K562 (cell line): ENCODE data around the gene RGR. TPM values are rescaled to one million over a fixed set of nuclear protein-coding genes. Genes with fewer than 3 reads are reported as not detected.
A peak's percentile ranks its signal among the peaks of the same experiment; 100 is the strongest.

Experiments
- C11orf30 ChIP-seq: fragments of 450-650 bp; IDR thresholded peaks from 2 replicates; pipeline ENCODE4 v1.6.1; 2016; ENCODE audit warnings: low read depth, mild to moderate bottlenecking
- CBFB ChIP-seq: sonication (generic); formaldehyde crosslinking; IDR thresholded peaks from 2 replicates; pipeline ENCODE4 v1.4.0; 2020; ENCODE audit warnings: mild to moderate bottlenecking, missing genetic modification reagents
- CCAR2 ChIP-seq: fragments of 200-400 bp; formaldehyde crosslinking; IDR thresholded peaks from 2 replicates; pipeline ENCODE4 v1.6.1; 2017; ENCODE audit warnings: mild to moderate bottlenecking, low read depth, low read length
- CREM ChIP-seq: IDR thresholded peaks from 2 replicates; pipeline ENCODE4 v1.6.1; 2014; ENCODE audit warnings: antibody characterized with exemption, low read depth
- EWSR1 ChIP-seq: fragments of 450-650 bp; IDR thresholded peaks from 2 replicates; pipeline ENCODE4 v1.6.1; 2018; ENCODE audit warnings: borderline replicate concordance, mild to moderate bottlenecking, low read depth, moderate library complexity; ENCODE audit not compliant: partially characterized antibody
- FUS ChIP-seq: fragments of 200-400 bp; formaldehyde crosslinking; optimal IDR thresholded peaks from 2 replicates; pipeline ENCODE3; 2017; ENCODE audit warnings: low read depth, low read length
- GATA2 ChIP-seq: sonication (generic); formaldehyde crosslinking; IDR thresholded peaks from 2 replicates; pipeline ENCODE4 v1.4.0; 2020; ENCODE audit warnings: mild to moderate bottlenecking, missing genetic modification reagents
- GATAD2A ChIP-seq: fragments of 450-650 bp; IDR thresholded peaks from 2 replicates; pipeline ENCODE4 v1.6.1; 2017
- IRF2 ChIP-seq: sonication (generic); formaldehyde crosslinking; IDR thresholded peaks from 2 replicates; pipeline ENCODE4 v1.8.1; 2022; ENCODE audit warnings: mild to moderate bottlenecking, missing genetic modification reagents
- KDM1A ChIP-seq, 2 experiments: fragments of 450-650 bp; IDR thresholded peaks; 2 replicates each; pipeline ENCODE4 v1.6.1; 2016; ENCODE audit warnings: mild to moderate bottlenecking in 2 of 2
- KLF13 ChIP-seq: fragments of 450-650 bp; IDR thresholded peaks from 2 replicates; pipeline ENCODE4 v1.6.1; 2016; ENCODE audit warnings: missing genetic modification characterization, low read depth, mild to moderate bottlenecking, missing compliant biosample characterization, moderate library complexity, borderline replicate concordance
- MBD1 ChIP-seq: fragments of 250-450 bp; sonication (Bioruptor Pico); IDR thresholded peaks from 2 replicates; pipeline ENCODE4 v1.8.0; 2022; ENCODE audit warnings: inconsistent platforms
- NCOA2 ChIP-seq, 2 experiments: fragments of 450-650 bp; IDR thresholded peaks; 2 replicates each; pipeline ENCODE4 v1.6.1; 2018; ENCODE audit warnings: mild to moderate bottlenecking in 2 of 2, moderate library complexity in 1 of 2; ENCODE audit not compliant: partially characterized antibody in 2 of 2
- NCOA6 ChIP-seq: fragments of 450-650 bp; IDR thresholded peaks from 2 replicates; pipeline ENCODE4 v1.6.1; 2017; ENCODE audit warnings: mild to moderate bottlenecking
- NFE2 ChIP-seq: IDR thresholded peaks from 2 replicates; pipeline ENCODE4 v1.6.1; 2014; ENCODE audit warnings: antibody characterized with exemption, low read depth
- PHB2 ChIP-seq: fragments of 450-650 bp; IDR thresholded peaks from 2 replicates; pipeline ENCODE4 v1.6.1; 2017; ENCODE audit warnings: low read depth
- PML ChIP-seq: IDR thresholded peaks from 2 replicates; pipeline ENCODE4 v1.6.1; 2012; ENCODE audit warnings: low read length, inconsistent platforms
- POLR2AphosphoS5 ChIP-seq: IDR thresholded peaks from 2 replicates; pipeline ENCODE4 v1.6.1; 2011; ENCODE audit warnings: mild to moderate bottlenecking, low read depth, low read length, moderate library complexity; ENCODE audit not compliant: control insufficient read depth, insufficient read depth
- POLR2B ChIP-seq: fragments of 450-650 bp; IDR thresholded peaks from 2 replicates; pipeline ENCODE4 v1.6.1; 2018; ENCODE audit warnings: low read depth; ENCODE audit not compliant: partially characterized antibody
- RBBP5 ChIP-seq: fragments of 200-600 bp; sonication (generic); IDR thresholded peaks from 2 replicates; pipeline ENCODE4 v1.6.1; 2012; ENCODE audit warnings: borderline replicate concordance, mild to moderate bottlenecking, low read length, control low read depth, inconsistent platforms; ENCODE audit not compliant: insufficient read depth, poor library complexity, severe bottlenecking
- RBM25 ChIP-seq: fragments of 200-400 bp; formaldehyde crosslinking; IDR thresholded peaks from 2 replicates; pipeline ENCODE4 v1.6.1; 2018; ENCODE audit warnings: low read length, low read depth, moderate library complexity; ENCODE audit not compliant: severe bottlenecking
- RBM39 ChIP-seq: fragments of 200-400 bp; formaldehyde crosslinking; optimal IDR thresholded peaks from 2 replicates; pipeline ENCODE3; 2018; ENCODE audit warnings: low read depth, low read length
- SIRT6 ChIP-seq: IDR thresholded peaks from one replicate; pipeline ENCODE4 v1.6.1; 2012; ENCODE audit warnings: low read depth, mild to moderate bottlenecking, control low read depth, inconsistent platforms, low read length, moderate library complexity
- SMAD2 ChIP-seq: fragments of 150-350 bp; IDR thresholded peaks from 2 replicates; pipeline ENCODE4 v1.6.1; 2014; ENCODE audit warnings: low read depth, mild to moderate bottlenecking, low read length
- SRSF9 ChIP-seq: fragments of 200-400 bp; formaldehyde crosslinking; IDR thresholded peaks from 2 replicates; pipeline ENCODE4 v1.6.1; 2017; ENCODE audit warnings: low read depth, low read length, borderline replicate concordance
- TAL1 ChIP-seq: fragments of 450-650 bp; IDR thresholded peaks from 2 replicates; pipeline ENCODE4 v1.6.1; 2016; ENCODE audit warnings: mild to moderate bottlenecking
- ZC3H11A ChIP-seq: IDR thresholded peaks from 2 replicates; pipeline ENCODE4 v1.6.1; 2012; ENCODE audit warnings: low read depth, low read length, improper control_type of control experiment
- ZNF23 ChIP-seq: fragments of 250-450 bp; sonication (Bioruptor Pico); IDR thresholded peaks from 2 replicates; pipeline ENCODE4 v1.4.0; 2020; ENCODE audit warnings: mild to moderate bottlenecking
- ZNF561 ChIP-seq: fragments of 450-650 bp; formaldehyde crosslinking; conservative IDR thresholded peaks from 2 replicates; pipeline ENCODE4 v1.4.0; 2020; ENCODE audit warnings: mild to moderate bottlenecking, moderate library complexity
- ZNF695 ChIP-seq: fragments of 450-650 bp; formaldehyde crosslinking; IDR thresholded peaks from 2 replicates; pipeline ENCODE4 v1.4.0; 2020; ENCODE audit warnings: mild to moderate bottlenecking, moderate library complexity
- polyA plus RNA-seq, 8 experiments: library from polyadenylated mRNA; depleted of rRNA in 4 of 8; stranded (reverse) in 5 of 8; unstranded in 3 of 8; fragments of >200 nt; fragmentation: Nextera tagmentation in 2 of 8; fragmentation: Illumina TruSeq in 1 of 8; extraction: Ambion mirVana in 2 of 8; extraction: Trizol in 1 of 8; gene quantifications; 2 replicates each; pipeline versions ENCODE4 v1.2.1 to v1.2.3, GENCODE V29; 2011 to 2014; ENCODE audit warnings: inconsistent platforms in 1 of 8, missing spikeins in 1 of 8
- total RNA-seq, 7 experiments: library from RNA; depleted of rRNA in 6 of 7; stranded (reverse); fragments of >200 nt in 6 of 7; fragmentation: Illumina TruSeq in 2 of 7; extraction: Trizol in 2 of 7; gene quantifications; 2 replicates each; pipeline versions ENCODE4 v1.2.1 to v1.2.3, GENCODE V29; 2011 to 2021; ENCODE audit warnings: low replicate concordance in 1 of 7
- TF ChIP-seq, protein P1 (sequence below): fragments of 450-650 bp; formaldehyde crosslinking; IDR thresholded peaks from 2 replicates; pipeline ENCODE4 v1.4.0; 2022; ENCODE audit warnings: missing genetic modification characterization

RGR gene
- total and polyA plus RNA-seq, 9 of the 15 experiments (the other 6 are each of a cell fraction or from before 2014, with no cell fraction given): not detected

DNA sequence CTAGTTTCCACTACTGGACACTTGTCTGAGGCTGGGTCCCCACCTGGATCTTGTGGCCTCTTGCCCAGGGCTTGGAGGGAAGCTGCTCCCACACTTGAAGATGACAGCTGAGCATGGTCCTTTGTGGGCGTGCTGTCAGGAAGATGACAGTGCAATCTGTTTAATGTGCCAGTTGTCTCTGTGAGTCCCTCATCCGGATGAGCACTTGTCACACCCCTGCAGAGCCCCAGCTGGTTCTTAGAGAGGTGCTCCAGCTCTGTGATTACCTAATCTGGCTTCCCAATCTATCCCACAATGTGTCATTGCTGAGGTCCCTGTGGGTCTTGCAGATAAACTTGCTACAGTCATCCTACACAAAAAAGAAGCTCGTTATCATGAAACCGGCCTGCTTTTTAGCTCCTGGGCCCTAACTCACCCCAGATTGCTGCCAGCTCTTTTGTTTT, 48.7 kb downstream of the RGR start (continued):
- TF ChIP-seq RBM39: no peak
- 0 out of 2 replicates have a peak, but pooled peaks have one; percentile 25 for TF ChIP-seq ZC3H11A
- peak; percentile 99 for TF ChIP-seq POLR2AphosphoS5
- no peak for TF ChIP-seq SIRT6
- peak; percentile 64; the same call in 1 of the 2 replicates for TF ChIP-seq CBFB
- TF ChIP-seq TAL1: peak; percentile 95
- TF ChIP-seq RBBP5: no peak
- TF ChIP-seq SRSF9: no peak
- TF ChIP-seq EWSR1: no peak
- no peak for TF ChIP-seq ZNF695 (CRISPR knock-in tag)
- peak; percentile 80; the same call in 1 of the 2 replicates for TF ChIP-seq KLF13 (tag)
- peak; percentile 87 for TF ChIP-seq PHB2
- TF ChIP-seq MBD1 (CRISPR knock-in tag): no peak
- TF ChIP-seq POLR2B: no peak
- TF ChIP-seq CCAR2: 0 out of 2 replicates have a peak, but pooled peaks have one; percentile 67
- TF ChIP-seq KDM1A (IDR thresholded peaks at IDR 0.05): peak; percentile 98 to 99
- no peak for TF ChIP-seq FUS
- TF ChIP-seq ZNF23 (CRISPR knock-in tag): no peak; the same call in 1 of the 2 replicates
- TF ChIP-seq GATA2 (CRISPR knock-in tag): peak; percentile 99
- no peak for TF ChIP-seq NCOA6
- peak; percentile 89 for TF ChIP-seq CREM
- TF ChIP-seq NFE2: peak; percentile 98
- no peak for TF ChIP-seq IRF2 (CRISPR knock-in tag)
- TF ChIP-seq GATAD2A: no peak
- peak; percentile 97 for TF ChIP-seq PML
- no peak for TF ChIP-seq ZNF561 (CRISPR knock-in tag)
- peak; percentile 69 to 77 for TF ChIP-seq NCOA2 (IDR thresholded peaks at IDR 0.05; ENCODE audit: partially characterized antibody in 2 of 2)
- TF ChIP-seq C11orf30: peak; percentile 91
- TF ChIP-seq RBM25: no peak
- TF ChIP-seq, protein P1, sequence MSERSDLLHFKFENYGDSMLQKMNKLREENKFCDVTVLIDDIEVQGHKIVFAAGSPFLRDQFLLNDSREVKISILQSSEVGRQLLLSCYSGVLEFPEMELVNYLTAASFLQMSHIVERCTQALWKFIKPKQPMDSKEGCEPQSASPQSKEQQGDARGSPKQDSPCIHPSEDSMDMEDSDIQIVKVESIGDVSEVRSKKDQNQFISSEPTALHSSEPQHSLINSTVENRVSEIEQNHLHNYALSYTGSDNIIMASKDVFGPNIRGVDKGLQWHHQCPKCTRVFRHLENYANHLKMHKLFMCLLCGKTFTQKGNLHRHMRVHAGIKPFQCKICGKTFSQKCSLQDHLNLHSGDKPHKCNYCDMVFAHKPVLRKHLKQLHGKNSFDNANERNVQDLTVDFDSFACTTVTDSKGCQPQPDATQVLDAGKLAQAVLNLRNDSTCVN (CRISPR knock-in tag): 0 out of 2 replicates have a peak, but pooled peaks have one; percentile 54
- no peak for TF ChIP-seq SMAD2
